ENCODE measurements around the gene CTSH. TPM values are rescaled to one million over a fixed set of nuclear protein-coding genes. Genes with fewer than 3 reads are reported as not detected.

The CTSH gene
- total RNA-seq, 1 donor from 2014 or later: 10.0 TPM

GRCh38 chr15:78916088-78916487 lies 28.8 kb downstream of the CTSH start:
- Mint-ChIP-seq H3K9me3 (ENCODE audit: unreplicated experiment) (no peaks in the 10 kb centered on the region), H3K27me3 (ENCODE audit: unreplicated experiment) (no peaks in the 10 kb centered on the region), H3K36me3 (ENCODE audit: low read depth, unreplicated experiment) (peaks cover 8% of the 10 kb centered on the region), H3K27ac (ENCODE audit: unreplicated experiment) (no peak overlapping the region), H3K4me3 (ENCODE audit: unreplicated experiment) (no peak overlapping the region), H3K4me1 (ENCODE audit: unreplicated experiment) (peaks cover 10% of the 10 kb centered on the region)
- DNase-seq (ENCODE audit: low spot score): no peak
- TF ChIP-seq CTCF (IDR thresholded peaks at IDR 0.05; ENCODE audit: unreplicated experiment): no peak

- peaks cover 10% of the 10 kb centered on the region for H3K4me1 Mint-ChIP-seq (ENCODE audit: unreplicated experiment)
- DNase-seq (ENCODE audit: low spot score): no peak
- H3K9me3 Mint-ChIP-seq (ENCODE audit: unreplicated experiment): no peaks in the 10 kb centered on the region
- no peak overlapping the region for H3K27ac Mint-ChIP-seq (ENCODE audit: unreplicated experiment)
- no peaks in the 10 kb centered on the region for H3K27me3 Mint-ChIP-seq (ENCODE audit: unreplicated experiment)
- no peak overlapping the region for H3K4me3 Mint-ChIP-seq (ENCODE audit: unreplicated experiment)
- no peak for TF ChIP-seq CTCF (IDR thresholded peaks at IDR 0.05; ENCODE audit: unreplicated experiment)
- peaks cover 8% of the 10 kb centered on the region for H3K36me3 Mint-ChIP-seq (ENCODE audit: low read depth, unreplicated experiment)
Measured at GRCh38 chr15:78915341-78916087, 29.3 kb downstream of the CTSH start.

GRCh38 chr15:78914027-78914764 lies 30.6 kb downstream of the CTSH start:
- no peak for DNase-seq (ENCODE audit: low spot score)
- Mint-ChIP-seq H3K4me1 (ENCODE audit: unreplicated experiment) (peaks cover 17% of the 10 kb centered on the region), H3K27ac (ENCODE audit: unreplicated experiment) (no peak overlapping the region), H3K9me3 (ENCODE audit: unreplicated experiment) (no peaks in the 10 kb centered on the region), H3K4me3 (ENCODE audit: unreplicated experiment) (no peak overlapping the region), H3K27me3 (ENCODE audit: unreplicated experiment) (no peaks in the 10 kb centered on the region), H3K36me3 (ENCODE audit: low read depth, unreplicated experiment) (peaks cover 14% of the 10 kb centered on the region)
- peak; percentile 53 for TF ChIP-seq CTCF (IDR thresholded peaks at IDR 0.05; ENCODE audit: unreplicated experiment)

GRCh38 chr15:78913012-78913411 lies 31.8 kb downstream of the CTSH start:
- Mint-ChIP-seq H3K9me3 (ENCODE audit: unreplicated experiment) (no peaks in the 10 kb centered on the region), H3K36me3 (ENCODE audit: low read depth, unreplicated experiment) (peaks cover 14% of the 10 kb centered on the region), H3K4me1 (ENCODE audit: unreplicated experiment) (peaks cover 17% of the 10 kb centered on the region), H3K27ac (ENCODE audit: unreplicated experiment) (no peak overlapping the region), H3K4me3 (ENCODE audit: unreplicated experiment) (no peak overlapping the region), H3K27me3 (ENCODE audit: unreplicated experiment) (no peaks in the 10 kb centered on the region)
- TF ChIP-seq CTCF (IDR thresholded peaks at IDR 0.05; ENCODE audit: unreplicated experiment): no peak
- DNase-seq (ENCODE audit: low spot score): no peak

GRCh38 chr15:78912316-78912715 lies 32.5 kb downstream of the CTSH start:
- Mint-ChIP-seq H3K27me3 (ENCODE audit: unreplicated experiment) (no peaks in the 10 kb centered on the region), H3K4me1 (ENCODE audit: unreplicated experiment) (peaks cover 19% of the 10 kb centered on the region), H3K4me3 (ENCODE audit: unreplicated experiment) (no peak overlapping the region), H3K27ac (ENCODE audit: unreplicated experiment) (peak overlapping the region; percentile 24), H3K9me3 (ENCODE audit: unreplicated experiment) (no peaks in the 10 kb centered on the region), H3K36me3 (ENCODE audit: low read depth, unreplicated experiment) (peaks cover 14% of the 10 kb centered on the region)
- DNase-seq (ENCODE audit: low spot score): no peak
- TF ChIP-seq CTCF (IDR thresholded peaks at IDR 0.05; ENCODE audit: unreplicated experiment): no peak

Measured in endothelial cell (in vitro differentiated cells).